H1 (cell line): Measurements from ENCODE around the gene UBN1. TPM values are rescaled to one million over a fixed set of nuclear protein-coding genes. Genes with fewer than 3 reads are reported as not detected.

Experiments
- CTCF ChIA-PET: fragments of 300-600 bp; sonication (Branson Sonifier 250); formaldehyde crosslinking; loops from one replicate; lab custom pipeline; 2021; ENCODE audit not compliant: partially characterized antibody; lab: Charles Lee
- POLR2A ChIA-PET: fragments of 300-600 bp; sonication (Branson Sonifier 250); formaldehyde crosslinking; loops from one replicate; lab custom pipeline; 2021; ENCODE audit warnings: inconsistent platforms; ENCODE audit not compliant: partially characterized antibody; lab: Charles Lee
- DNase-seq, 2 experiments: peaks; one replicate each; pipeline versions ENCODE4 v3.0.0 to v3.0.0-alpha.2; 2010 to 2022; ENCODE audit warnings: low spot score in 2 of 2, low read depth in 1 of 2, mixed read lengths in 1 of 2
- FAIRE-seq: peaks from 2 replicates; lab custom pipeline; 2011; peaks lifted over from hg19 to GRCh38; lab: Jason Lieb, UNC
- H2AFZ ChIP-seq: 2 replicates; pipeline ENCODE4 v1.8.1; 2012; ENCODE audit warnings: low read length, inconsistent platforms
- H2AK5ac ChIP-seq: 2 replicates; pipeline ENCODE4 v1.6.1; 2013; ENCODE audit warnings: low read depth, low read length
- H2BK120ac ChIP-seq: replicated peaks from 2 replicates; pipeline ENCODE3; 2013; ENCODE audit warnings: low read depth, low read length, inconsistent platforms
- H2BK12ac ChIP-seq: 2 replicates; pipeline ENCODE4 v1.6.1; 2013; ENCODE audit warnings: low read depth, low read length
- H2BK15ac ChIP-seq: 2 replicates; pipeline ENCODE4 v1.6.1; 2013; ENCODE audit warnings: low read length
- H2BK20ac ChIP-seq: 2 replicates; pipeline ENCODE4 v1.6.1; 2013; ENCODE audit warnings: low read length
- H2BK5ac ChIP-seq: 2 replicates; pipeline ENCODE4 v1.6.1; 2013; ENCODE audit warnings: low read depth, low read length
- H3K14ac ChIP-seq: 2 replicates; pipeline ENCODE4 v1.6.1; 2013; ENCODE audit warnings: inconsistent platforms; ENCODE audit not compliant: insufficient read length
- H3K18ac ChIP-seq: 2 replicates; pipeline ENCODE4 v1.6.1; 2013; ENCODE audit warnings: low read length; ENCODE audit errors: extremely low read depth
- H3K23ac ChIP-seq: 2 replicates; pipeline ENCODE4 v1.6.1; 2013; ENCODE audit warnings: inconsistent platforms; ENCODE audit not compliant: insufficient read length
- H3K23me2 ChIP-seq: 2 replicates; pipeline ENCODE4 v1.6.1; 2013; ENCODE audit warnings: low read depth, low read length
- H3K27ac ChIP-seq: 2 replicates; pipeline ENCODE4 v1.6.1; 2011; ENCODE audit warnings: low read depth, low read length, inconsistent platforms
- H3K27me3 ChIP-seq, 4 experiments: replicated peaks in 1 of 4; 1 replicate in 1 of 4; 2 replicates in 3 of 4; pipeline versions ENCODE4 v1.6.1 to v1.8.1; 2011 to 2013; ENCODE audit warnings: low read length in 3 of 4, mild to moderate bottlenecking in 3 of 4, inconsistent platforms in 2 of 4, mixed read lengths in 2 of 4, moderate library complexity in 1 of 4; ENCODE audit not compliant: control insufficient read depth in 3 of 4, insufficient read depth in 3 of 4; ENCODE audit errors: extremely low read depth in 1 of 4
- H3K36me3 ChIP-seq, 4 experiments: 2 replicates each; pipeline versions ENCODE4 v1.6.1 to v1.8.1; 2011 to 2013; ENCODE audit warnings: mild to moderate bottlenecking in 4 of 4, low read length in 3 of 4, moderate library complexity in 2 of 4, control low read depth in 1 of 4, inconsistent platforms in 1 of 4; ENCODE audit not compliant: insufficient read depth in 4 of 4, control insufficient read depth in 2 of 4
- H3K4ac ChIP-seq: replicated peaks from 2 replicates; pipeline ENCODE3; 2013; ENCODE audit warnings: low read length, low read depth, mixed read lengths, inconsistent platforms; ENCODE audit not compliant: insufficient read length
- H3K4me1 ChIP-seq, 4 experiments: replicated peaks in 1 of 4; 1 replicate in 1 of 4; 2 replicates in 3 of 4; pipeline versions ENCODE4 v1.6.1 to v1.8.1; 2011 to 2013; ENCODE audit warnings: low read length in 3 of 4, inconsistent platforms in 2 of 4, mixed read lengths in 1 of 4; ENCODE audit not compliant: insufficient read depth in 4 of 4, control insufficient read depth in 3 of 4
- H3K4me2 ChIP-seq, 2 experiments: 2 replicates each; pipeline versions ENCODE4 v1.6.1 to v1.8.1; 2011 to 2013; ENCODE audit warnings: low read depth in 2 of 2, low read length in 2 of 2, control low read depth in 1 of 2, inconsistent platforms in 1 of 2, mild to moderate bottlenecking in 1 of 2; ENCODE audit not compliant: insufficient read depth in 1 of 2
- H3K4me3 ChIP-seq, 4 experiments: fragments of 200-600, 300-600 bp in 1 of 4; sonication (generic), shearing (Covaris generic), sonication (Bioruptor Twin) in 1 of 4; 2 replicates each; pipeline versions ENCODE4 v1.5.1 to v1.8.1; 2011 to 2016; ENCODE audit warnings: low read length in 4 of 4, low read depth in 3 of 4, control low read depth in 2 of 4, inconsistent platforms in 2 of 4, mild to moderate bottlenecking in 2 of 4, mixed read lengths in 1 of 4, moderate library complexity in 1 of 4; ENCODE audit not compliant: insufficient read depth in 2 of 4; ENCODE audit errors: extremely low read depth in 1 of 4
- H3K56ac ChIP-seq: replicated peaks from 2 replicates; pipeline ENCODE3; 2013; ENCODE audit warnings: low read depth, mild to moderate bottlenecking, mixed read lengths, low read length, inconsistent platforms; ENCODE audit not compliant: insufficient read length
- H3K79me1 ChIP-seq: 2 replicates; pipeline ENCODE4 v1.6.1; 2013; ENCODE audit warnings: low read depth, low read length, control low read depth
- H3K79me2 ChIP-seq, 2 experiments: 2 replicates each; pipeline versions ENCODE4 v1.6.1 to v1.8.1; 2012 to 2013; ENCODE audit warnings: low read length in 2 of 2, mild to moderate bottlenecking in 2 of 2, inconsistent platforms in 1 of 2; ENCODE audit not compliant: insufficient read depth in 2 of 2, control insufficient read depth in 1 of 2
- H3K9ac ChIP-seq, 4 experiments: replicated peaks in 1 of 4; 1 replicate in 1 of 4; 2 replicates in 3 of 4; pipeline versions ENCODE4 v1.6.1 to v1.8.1; 2011 to 2013; ENCODE audit warnings: low read depth in 3 of 4, low read length in 3 of 4, control low read depth in 2 of 4, mild to moderate bottlenecking in 2 of 4, moderate library complexity in 2 of 4, inconsistent platforms in 1 of 4; ENCODE audit errors: extremely low read depth in 1 of 4
- H3K9me3 ChIP-seq, 2 experiments: 2 replicates each; pipeline versions ENCODE4 v1.6.1 to v1.8.1; 2012 to 2013; ENCODE audit warnings: mild to moderate bottlenecking in 2 of 2, moderate library complexity in 2 of 2, control low read depth in 1 of 2, inconsistent platforms in 1 of 2, low read depth in 1 of 2, low read length in 1 of 2, mixed read lengths in 1 of 2; ENCODE audit not compliant: insufficient read depth in 2 of 2
- H4K20me1 ChIP-seq, 2 experiments: replicated peaks in 1 of 2; 2 replicates each; pipeline versions ENCODE3 to v1.8.1; 2011 to 2013; ENCODE audit warnings: inconsistent platforms in 2 of 2, low read length in 2 of 2, mild to moderate bottlenecking in 1 of 2; ENCODE audit not compliant: insufficient read depth in 2 of 2, control insufficient read depth in 1 of 2
- H4K5ac ChIP-seq: 2 replicates; pipeline ENCODE4 v1.6.1; 2013; ENCODE audit warnings: low read length, low read depth, mixed read lengths, inconsistent platforms; ENCODE audit not compliant: insufficient read length
- H4K8ac ChIP-seq: 2 replicates; pipeline ENCODE4 v1.8.0; 2013; ENCODE audit warnings: mild to moderate bottlenecking, moderate library complexity, low read length, inconsistent platforms; ENCODE audit not compliant: insufficient read depth; ENCODE audit errors: extremely low read depth
- H4K91ac ChIP-seq: replicated peaks from 2 replicates; pipeline ENCODE3; 2013; ENCODE audit warnings: low read length, mixed read lengths, inconsistent platforms; ENCODE audit not compliant: insufficient read length
- CBX8 ChIP-seq: fragments of 300-800, 300-1000 bp; sonication (generic); IDR thresholded peaks from 2 replicates; pipeline ENCODE4 v1.7.1; 2016; ENCODE audit warnings: low read depth, low read length, borderline replicate concordance
- GTF2F1 ChIP-seq: IDR thresholded peaks from 2 replicates; pipeline ENCODE4 v1.6.1; 2012; ENCODE audit warnings: low read depth, low read length, improper control_type of control experiment, borderline replicate concordance
- KDM1A ChIP-seq: fragments of 200-600, 300-600 bp; sonication (generic); IDR thresholded peaks from 2 replicates; pipeline ENCODE4 v1.7.1; 2016; ENCODE audit warnings: mild to moderate bottlenecking, low read length, borderline replicate concordance
- POU5F1 ChIP-seq: IDR thresholded peaks from 2 replicates; pipeline ENCODE4 v1.6.1; 2011; ENCODE audit warnings: low read depth, mild to moderate bottlenecking, low read length, moderate library complexity
- SIX5 ChIP-seq: IDR thresholded peaks from 2 replicates; pipeline ENCODE4 v1.6.1; 2011; ENCODE audit warnings: mild to moderate bottlenecking, low read depth, low read length
- WGBS, 2 experiments: shearing (Covaris generic) in 1 of 2; methylation state at CpG; one replicate each; pipeline versions ENCODE4 v1.1.6 to v1.1.7; 2013 to 2015; ENCODE audit warnings: low lambda C conversion rate in 2 of 2, mixed read lengths in 2 of 2, inconsistent platforms in 1 of 2, low coverage in 1 of 2, missing lambda C conversion rate in 1 of 2; ENCODE audit not compliant: insufficient replicate concordance in 2 of 2, insufficient coverage in 1 of 2, insufficient read length in 1 of 2; ENCODE audit errors: extremely low coverage in 1 of 2, missing lambda C conversion rate in 1 of 2; 5-methylcytosine and 5-hydroxymethylcytosine counted together
- polyA plus RNA-seq, 7 experiments: library from polyadenylated mRNA; depleted of rRNA in 3 of 7; stranded (reverse) in 5 of 7; unstranded in 2 of 7; fragments of >200 nt in 5 of 7; fragments of 200-250 nt in 2 of 7; gene quantifications; 1 replicate in 5 of 7; 2 replicates in 1 of 7; 4 replicates in 1 of 7; pipeline versions ENCODE4 v1.2.1 to v1.2.3, GENCODE V29; 2011 to 2013; ENCODE audit warnings: missing spikeins in 2 of 7, mixed read lengths in 2 of 7
- total RNA-seq: library from RNA; stranded (reverse); fragmentation: NEBNext Ultra II Directional; extraction: Animal tissue kit (Norgen Biotek cat#: 25700); gene quantifications from 2 replicates; pipeline ENCODE4 v1.2.1, GENCODE V29; 2021
- TF ChIP-seq, protein P1 (sequence below): IDR thresholded peaks from 2 replicates; pipeline ENCODE4 v1.6.1; 2012; ENCODE audit warnings: inconsistent platforms

Gene UBN1
- total and polyA plus RNA-seq, 2 of the 8 experiments (the other 6 are each of a cell fraction or from before 2014, with no cell fraction given), result 16.2 to 37.0 TPM

DNA sequence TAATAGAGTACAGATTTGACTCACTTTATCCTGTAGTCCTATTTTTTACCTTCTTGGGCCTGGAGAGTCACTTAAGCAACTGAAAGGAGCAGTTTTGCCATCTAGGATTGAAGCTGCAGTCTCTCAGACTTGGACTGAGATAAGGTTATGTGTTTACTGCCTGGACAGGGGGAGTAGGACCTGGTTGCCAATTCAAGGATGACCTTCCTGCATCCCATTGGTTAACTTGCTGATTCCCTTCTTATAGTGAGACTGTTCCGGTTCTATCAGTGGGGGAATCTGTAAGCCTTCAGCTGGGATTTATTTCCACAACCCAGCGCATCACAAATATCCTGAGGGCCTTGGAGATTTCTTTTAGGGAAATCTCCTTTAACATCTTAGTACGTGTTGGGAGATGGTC lies 2.9 kb downstream of the UBN1 start:
- H3K79me2 ChIP-seq, result peaks cover 21 to 70% of the 10 kb centered on the region in 2 experiments
- peak overlapping the region in 1 of 4 experiments; percentile 50; a peak in 1 of 7 replicates for H3K9ac ChIP-seq
- H2AFZ ChIP-seq, result no peak overlapping the region
- POLR2A ChIA-PET, result no interaction called here
- no peak overlapping the region for H2BK5ac ChIP-seq
- H2BK20ac ChIP-seq, result no peak overlapping the region
- no peak overlapping the region for H3K27ac ChIP-seq
- no peak for DNase-seq
- H3K23ac ChIP-seq, result no peak overlapping the region
- peaks cover 9% of the 10 kb centered on the region for H3K23me2 ChIP-seq
- H2AK5ac ChIP-seq, result no peak overlapping the region
- H2BK120ac ChIP-seq, result no peak overlapping the region
- WGBS, 2 experiments, result 95% methylated on average over 3 of the region's 3 CpGs; no CpG with 5 or more reads in 1 of the 2 experiments
- H3K9me3 ChIP-seq, result no peaks in the 10 kb centered on the region
- no peak overlapping the region for H4K91ac ChIP-seq
- H3K4me1 ChIP-seq, result peaks cover 3 to 11% (median 5%) of the 10 kb centered on the region in 4 experiments; a peak in 6 of 7 replicates
- no peak overlapping the region for H3K18ac ChIP-seq
- no peaks in the 10 kb centered on the region for H3K27me3 ChIP-seq
- CTCF ChIA-PET, result interaction anchor here (0.8 kb wide), 1 partner anchor 12 kb away, joined by 3 read pairs; no protein-coding TSS in a partner anchor
- H3K14ac ChIP-seq, result no peak overlapping the region
- H3K79me1 ChIP-seq, result peaks cover 10% of the 10 kb centered on the region
- no peak overlapping the region for H2BK15ac ChIP-seq
- no peak overlapping the region for H2BK12ac ChIP-seq
- no peak overlapping the region for H3K4ac ChIP-seq
- no peak overlapping the region for H4K5ac ChIP-seq
- no peak overlapping the region for H4K8ac ChIP-seq
- no peak overlapping the region for H3K4me2 ChIP-seq
- H3K4me3 ChIP-seq, result no peak overlapping the region; a peak in 1 of 8 replicates
- TF ChIP-seq SIX5 (no peak), CBX8 (no peak), KDM1A (no peak), GTF2F1 (no peak), POU5F1 (no peak)
- TF ChIP-seq, protein P1, sequence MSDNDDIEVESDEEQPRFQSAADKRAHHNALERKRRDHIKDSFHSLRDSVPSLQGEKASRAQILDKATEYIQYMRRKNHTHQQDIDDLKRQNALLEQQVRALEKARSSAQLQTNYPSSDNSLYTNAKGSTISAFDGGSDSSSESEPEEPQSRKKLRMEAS, result no peak
- TF ChIP-seq, all 59 proteins: peak for 0
- H3K56ac ChIP-seq, result no peak overlapping the region
- FAIRE-seq, result no peak
- H4K20me1 ChIP-seq, result peaks cover 15 to 24% of the 10 kb centered on the region in 2 experiments
- peaks cover 5 to 24% (median 12%) of the 10 kb centered on the region in 4 experiments; a peak in 5 of 8 replicates for H3K36me3 ChIP-seq
